NOMO-1 treated with DMSO at 0.1 percent for 48 hours (cell line): ENCODE data around the gene UBE2S.
"Not testable (repeated sequence)": the region's sequence is repeated elsewhere in the genome, so short reads cannot be mapped to it uniquely, and the experiment has no call there.

Experiments
- DNase-seq: peaks from one replicate; lab custom pipeline; 2025; ENCODE audit not compliant: unreplicated experiment; lab: John Stamatoyannopoulos, UW

Gene UBE2S

DNA sequence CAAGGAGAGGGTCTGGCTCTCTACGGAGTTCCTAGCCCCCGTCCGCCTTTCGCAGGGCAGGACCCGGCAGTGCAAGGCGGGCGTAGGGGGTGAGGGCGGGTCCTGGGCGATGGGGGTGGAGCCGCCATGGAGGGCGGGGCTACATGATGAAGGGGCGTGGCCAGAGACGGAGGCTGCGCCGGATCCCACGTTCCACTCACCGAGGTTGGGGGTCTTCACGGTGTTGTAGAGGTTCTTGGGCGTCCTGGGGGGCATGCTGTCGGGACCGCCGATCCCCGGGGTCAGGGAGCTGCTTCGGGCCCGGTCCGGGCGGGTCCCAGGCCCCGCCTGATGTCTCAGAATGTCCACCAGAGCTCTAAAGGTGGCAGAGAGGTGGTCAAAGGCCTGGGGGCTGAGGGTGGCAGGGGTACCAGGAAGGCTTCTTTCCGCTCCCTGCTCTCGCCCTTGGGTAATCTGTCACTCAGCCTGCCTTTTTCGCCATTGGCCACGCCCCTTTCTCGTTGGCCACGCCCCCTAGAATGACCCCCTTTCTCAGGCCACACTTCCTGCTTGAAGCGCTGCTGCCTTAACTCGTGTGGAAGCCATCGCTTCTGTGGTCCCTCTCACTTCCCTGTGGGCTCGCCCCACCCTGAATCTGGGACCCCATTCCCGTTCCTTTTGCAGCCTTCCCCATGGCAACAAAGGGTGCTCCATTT lies 33.0 kb upstream of the UBE2S start:
- peak; percentile 63 for DNase-seq

DNA sequence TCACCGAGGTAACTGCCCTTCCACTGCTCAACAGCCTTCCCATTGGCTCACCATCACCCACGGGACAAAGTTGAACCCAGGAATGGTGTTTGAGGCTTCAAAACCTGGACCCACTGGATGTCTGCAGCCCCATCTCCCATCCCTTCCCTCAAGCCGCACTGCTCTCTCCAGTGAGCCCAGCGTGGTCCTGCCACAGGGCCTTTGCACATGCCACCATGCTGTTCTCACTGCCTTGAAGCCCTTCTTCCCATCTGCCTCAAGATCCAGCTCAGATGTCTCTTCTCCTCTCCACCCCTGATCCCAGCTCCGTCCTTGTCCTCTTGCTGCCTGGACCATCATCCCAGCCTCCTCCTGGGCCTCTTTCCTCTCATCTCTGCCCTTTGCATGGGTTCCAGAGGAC lies 31.5 kb upstream of the UBE2S start:
- no peak for DNase-seq

DNA sequence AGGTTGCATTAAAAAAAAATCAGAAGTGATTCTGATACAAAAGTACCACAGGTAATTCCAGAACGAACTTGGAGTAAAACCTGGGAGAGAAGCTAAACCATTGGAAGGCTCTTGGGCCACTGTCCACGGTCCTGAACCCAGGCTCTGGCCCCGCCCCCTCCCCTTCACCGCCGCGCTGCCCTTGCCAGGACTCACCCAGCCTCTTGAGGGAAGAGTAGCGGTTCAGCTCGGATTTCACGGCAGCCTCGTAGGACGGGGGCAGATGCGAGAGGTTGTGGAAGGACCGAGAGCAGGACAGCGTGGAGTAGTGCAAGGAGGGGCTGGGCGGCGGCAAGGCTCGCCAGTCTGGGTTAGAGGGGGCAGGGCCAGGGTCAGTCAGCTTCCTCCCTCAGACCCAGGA lies 29.8 kb upstream of the UBE2S start:
- DNase-seq, result peak; percentile 15

DNA sequence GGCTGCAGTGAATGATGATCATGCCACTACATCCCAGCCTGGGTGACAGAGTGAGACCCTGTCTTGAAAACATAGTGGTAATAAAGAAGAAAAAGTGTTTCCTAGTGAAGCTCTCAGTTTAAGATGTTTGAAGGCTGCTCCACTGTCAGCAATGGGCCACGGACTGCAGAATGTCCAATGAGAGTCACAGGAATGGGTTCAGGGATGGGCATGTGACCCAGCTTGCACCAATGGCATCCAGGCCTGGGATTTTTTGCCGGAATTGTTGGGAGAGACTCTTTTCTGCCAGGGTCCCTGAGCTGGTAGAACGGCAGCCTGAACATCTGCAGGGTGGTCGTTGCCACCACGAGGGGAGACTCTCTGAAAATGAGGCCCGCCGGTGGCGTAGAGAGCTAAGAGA lies 29.3 kb upstream of the UBE2S start:
- DNase-seq, result no peak

DNA sequence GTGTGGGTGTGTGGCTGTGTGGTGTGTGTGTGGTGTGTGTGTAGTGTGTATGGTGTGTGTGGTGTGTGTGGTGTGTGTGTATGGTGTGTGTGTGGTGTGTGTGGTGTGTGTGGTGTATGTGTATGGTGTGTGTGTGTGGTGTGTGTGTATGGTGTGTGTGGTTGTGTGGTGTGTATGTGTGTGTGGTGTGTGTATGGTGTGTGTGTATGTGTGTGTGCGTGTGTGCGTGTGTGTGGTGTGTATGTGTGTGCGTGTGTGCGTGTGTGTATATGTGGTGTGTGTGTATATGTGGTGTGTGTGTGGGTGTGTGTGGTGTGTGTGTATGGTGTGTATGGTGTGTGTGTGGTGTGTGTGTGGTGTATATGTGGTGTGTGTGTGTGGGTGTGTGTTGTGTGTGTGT lies 27.4 kb upstream of the UBE2S start:
- no peak for DNase-seq

DNA sequence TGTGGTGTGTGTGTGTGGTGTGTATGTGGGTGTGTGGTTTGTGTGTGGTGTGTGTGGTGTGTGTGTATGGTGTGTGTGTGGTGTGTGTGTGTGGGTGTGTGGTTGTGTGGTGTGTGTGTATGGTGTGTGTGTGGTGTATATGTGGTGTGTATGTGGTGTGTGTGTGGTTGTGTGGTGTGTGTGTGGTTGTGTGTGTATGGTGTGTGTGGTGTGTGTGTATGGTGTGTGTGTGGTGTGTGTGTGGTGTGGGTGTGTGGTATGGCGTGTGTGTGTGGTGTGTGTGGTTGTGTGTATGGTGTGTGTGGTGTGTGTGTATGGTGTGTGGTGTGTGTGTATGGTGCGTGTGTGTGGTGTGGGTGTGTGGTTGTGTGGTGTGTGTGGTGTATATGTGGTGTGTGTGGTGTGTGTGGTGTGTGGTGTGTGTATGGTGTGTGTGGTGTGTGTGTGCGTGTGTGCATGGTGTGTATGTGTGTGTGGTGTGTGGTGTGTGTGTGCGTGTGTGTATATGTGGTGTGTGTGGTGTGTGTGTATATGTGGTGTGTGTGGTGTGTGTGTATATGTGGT lies 26.9 kb upstream of the UBE2S start:
- no peak for DNase-seq

DNA sequence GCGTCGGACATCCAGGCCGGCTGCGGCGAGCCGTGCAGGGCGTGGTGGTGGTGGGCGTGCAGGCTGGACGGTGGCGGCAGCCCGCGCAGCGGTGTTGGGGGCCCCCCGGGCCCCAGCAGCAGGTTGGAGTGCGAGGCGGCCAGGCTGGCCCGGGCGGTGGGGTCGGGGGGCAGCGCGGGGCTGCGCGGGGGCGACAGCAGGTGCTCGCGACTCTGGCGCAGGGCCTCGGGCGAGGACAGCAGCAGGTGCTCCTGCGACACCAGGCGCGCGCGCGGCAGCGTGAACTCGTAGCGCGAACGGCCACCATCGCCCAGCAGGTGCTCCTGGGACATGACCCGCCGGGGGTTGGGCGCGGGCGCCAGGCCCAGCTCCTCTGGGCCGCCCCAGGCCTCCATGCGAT lies 25.7 kb upstream of the UBE2S start:
- DNase-seq, result no peak

DNA sequence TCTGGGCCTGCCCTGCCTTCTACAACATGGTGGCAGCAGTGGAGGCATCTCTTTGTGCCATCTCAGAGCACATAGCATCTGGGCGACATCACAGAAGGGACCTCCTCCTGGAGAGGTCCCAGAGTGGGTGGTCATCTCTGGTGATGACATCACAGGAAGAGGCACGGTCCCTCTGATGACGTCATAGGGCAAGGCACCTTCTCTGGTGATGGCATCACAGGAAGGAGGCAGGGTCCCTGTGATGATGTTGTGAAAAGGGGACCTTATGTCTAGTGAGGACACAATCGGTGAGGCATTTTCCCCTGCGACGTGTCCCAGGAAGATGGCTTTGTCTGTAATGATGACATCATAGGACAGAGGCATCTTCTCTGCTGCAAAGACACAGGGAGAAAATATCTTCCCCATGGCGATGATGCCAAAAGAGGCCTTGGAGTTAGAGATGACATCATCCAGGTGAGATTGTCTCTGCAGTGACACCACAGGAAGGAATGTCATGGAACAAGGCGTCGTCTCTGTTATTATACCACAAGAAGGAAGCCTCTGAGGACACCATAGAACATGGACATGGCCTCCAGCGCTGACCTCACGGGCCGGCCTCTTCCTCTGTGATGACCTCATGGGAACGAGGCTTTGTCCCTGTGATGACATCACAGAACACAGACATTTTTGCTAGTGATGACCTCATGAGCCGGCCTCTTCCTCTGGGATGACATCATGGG lies 24.8 kb upstream of the UBE2S start:
- no peak for DNase-seq

DNA sequence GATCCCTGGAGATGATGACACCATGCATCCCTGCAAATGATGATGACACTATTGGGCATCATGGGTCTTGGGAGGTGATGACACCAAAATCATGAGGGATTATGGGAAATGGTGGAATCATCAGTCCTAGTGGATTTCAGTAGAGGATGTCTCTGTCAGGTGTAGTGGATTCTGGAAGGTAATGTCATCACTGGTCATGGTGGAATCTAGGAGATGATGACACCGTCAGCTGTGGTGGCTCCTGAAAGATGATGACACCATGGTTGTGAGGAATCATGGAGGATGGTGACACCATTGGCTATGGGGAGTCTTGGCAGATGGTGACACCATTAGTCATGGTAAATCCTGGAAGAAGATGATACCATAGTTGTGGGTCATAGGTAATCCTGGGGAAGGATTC lies 23.6 kb upstream of the UBE2S start:
- DNase-seq, result no peak

DNA sequence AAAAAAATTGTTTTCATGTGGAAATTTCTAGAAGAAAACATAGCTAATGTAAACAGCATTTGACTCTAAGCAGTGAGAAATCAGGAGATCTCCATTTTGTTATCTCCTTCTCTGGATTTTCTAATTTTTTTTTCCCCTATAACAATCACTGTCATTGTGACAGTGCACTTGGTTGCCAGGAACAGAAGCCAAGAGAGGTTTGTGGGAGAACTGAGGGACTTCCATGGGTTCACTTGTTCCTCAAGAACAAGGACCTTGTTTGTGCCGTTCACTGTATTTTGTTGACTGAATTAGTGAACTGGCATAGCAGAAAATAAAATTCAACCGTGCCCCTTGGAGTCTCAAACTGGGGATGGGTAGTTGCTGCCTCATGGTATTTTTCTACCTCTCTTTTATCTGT lies 18.5 kb upstream of the UBE2S start:
- no peak for DNase-seq

DNA sequence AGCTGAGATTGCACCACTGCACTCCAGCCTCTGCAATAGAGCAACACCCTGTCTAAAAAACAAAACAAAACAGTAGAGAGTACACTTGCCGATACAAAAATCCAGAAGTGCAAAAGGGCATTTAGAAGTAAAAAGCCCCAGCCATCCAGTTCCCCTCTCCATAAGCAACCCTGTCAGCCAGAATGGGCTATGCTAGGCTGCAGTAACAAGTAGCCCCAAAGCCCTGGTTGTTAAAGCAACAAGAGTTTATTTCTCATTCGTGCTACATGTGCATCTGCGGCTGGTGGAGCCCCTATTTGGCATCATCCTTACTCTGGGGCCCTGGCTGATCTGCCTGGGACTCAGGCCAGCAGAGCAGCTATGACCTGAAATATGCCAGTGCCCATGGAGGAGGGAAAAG lies 16.9 kb upstream of the UBE2S start:
- DNase-seq, result no peak

DNA sequence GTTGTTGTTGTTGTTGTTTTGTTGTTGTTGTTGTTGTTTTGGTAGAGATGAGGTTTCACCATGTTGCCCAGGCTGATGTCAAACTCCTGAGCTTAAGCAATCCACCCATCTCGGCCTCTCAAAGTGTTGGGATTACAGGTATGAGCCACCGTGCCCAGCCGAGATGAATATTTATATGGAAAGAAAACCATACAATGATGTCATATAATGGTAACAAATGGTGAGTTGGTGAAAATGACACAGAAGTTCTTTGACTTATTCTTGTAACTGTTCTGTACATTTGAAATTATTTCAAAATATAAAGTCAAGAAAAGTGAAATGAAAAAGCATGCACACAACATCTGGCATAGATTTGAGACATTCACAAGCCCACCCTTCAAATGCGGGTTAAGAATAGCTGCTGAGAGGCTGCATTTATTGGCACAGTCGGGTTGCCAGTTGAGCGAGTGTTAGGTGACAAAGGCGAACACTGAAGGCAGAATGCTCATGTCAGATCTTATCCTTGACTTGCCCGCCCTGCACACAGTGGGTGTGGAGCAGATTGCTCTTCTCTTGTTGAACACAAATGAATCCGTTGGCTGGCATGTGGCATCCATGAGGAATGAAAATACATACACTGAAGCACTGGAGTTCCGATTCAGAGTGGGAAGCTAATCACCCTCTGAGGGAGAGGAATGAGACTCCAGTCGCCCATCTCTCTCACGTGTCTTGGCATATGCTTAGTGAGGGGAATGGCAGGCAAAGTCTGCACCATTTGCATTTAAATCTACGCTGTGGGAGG lies 15.8 kb upstream of the UBE2S start:
- no peak for DNase-seq

DNA sequence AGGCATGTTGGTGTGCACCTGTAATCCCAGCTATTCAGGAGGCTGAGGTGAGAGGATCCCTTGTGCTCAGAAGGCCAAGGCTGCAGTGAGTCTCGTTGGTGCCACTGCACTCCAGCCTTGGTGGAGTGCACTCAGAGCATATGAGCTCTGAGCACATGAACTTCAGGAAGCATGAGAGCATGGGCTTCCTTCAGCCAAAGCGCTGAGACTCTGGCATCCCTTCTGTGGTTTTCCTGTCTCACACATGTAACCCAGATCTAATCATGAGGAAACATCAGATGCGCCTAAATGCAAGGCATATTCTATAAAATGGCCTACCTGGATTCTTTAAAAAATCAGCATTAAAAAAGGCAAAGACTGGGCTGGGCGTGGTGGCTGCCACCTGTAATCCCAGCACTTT lies 13.7 kb upstream of the UBE2S start:
- DNase-seq, result not testable (repeated sequence)

DNA sequence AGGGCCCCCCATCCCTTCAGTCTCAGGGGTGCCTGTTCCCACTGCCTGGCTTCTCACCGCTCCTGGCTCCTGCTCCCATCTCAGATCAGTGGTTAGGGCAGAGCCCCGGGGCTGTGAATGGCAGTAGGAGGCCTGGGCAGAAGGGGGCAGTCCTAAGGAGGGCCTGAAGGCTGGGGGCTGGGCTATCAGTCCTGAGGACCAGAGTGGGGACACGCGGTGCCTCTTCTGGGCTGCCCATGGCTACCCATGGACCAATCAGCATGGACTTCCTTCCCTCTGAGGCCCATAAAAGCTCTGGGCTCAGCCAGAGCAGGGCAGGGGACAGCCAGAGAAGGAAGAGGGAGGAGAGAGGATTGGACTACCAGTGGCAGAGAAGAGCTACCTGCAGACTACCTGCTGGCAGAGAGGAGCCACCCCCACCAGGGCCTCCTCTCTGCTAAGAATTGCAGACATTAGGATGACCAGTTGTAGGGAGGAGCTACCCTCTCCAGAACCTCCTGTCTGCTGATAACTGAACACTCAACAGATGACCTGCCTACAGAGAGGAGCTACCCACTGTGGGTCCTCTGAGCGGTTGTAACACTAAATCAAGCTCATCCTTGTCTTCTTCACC lies 12.1 kb upstream of the UBE2S start:
- no peak for DNase-seq

DNA sequence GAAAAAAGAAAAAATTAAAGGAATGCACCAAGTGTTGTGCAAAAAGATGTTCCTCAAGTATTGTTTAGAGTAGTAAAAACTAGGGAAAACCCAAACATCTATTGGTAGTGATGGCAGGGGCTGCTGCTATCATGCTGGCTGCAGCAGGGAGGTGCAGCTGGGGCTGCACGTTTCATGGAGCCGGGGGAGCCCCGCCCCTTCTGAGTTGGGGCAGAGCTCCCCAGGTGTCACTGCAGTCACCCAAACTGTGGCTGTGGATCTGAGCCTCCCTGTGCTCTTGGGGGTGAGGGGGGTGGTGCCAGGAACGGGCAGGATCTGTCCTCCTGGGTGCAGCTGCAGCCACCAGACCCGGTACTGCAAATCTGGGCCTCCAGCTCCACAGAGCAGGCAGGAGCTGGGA lies 11.5 kb upstream of the UBE2S start:
- DNase-seq, result no peak

DNA sequence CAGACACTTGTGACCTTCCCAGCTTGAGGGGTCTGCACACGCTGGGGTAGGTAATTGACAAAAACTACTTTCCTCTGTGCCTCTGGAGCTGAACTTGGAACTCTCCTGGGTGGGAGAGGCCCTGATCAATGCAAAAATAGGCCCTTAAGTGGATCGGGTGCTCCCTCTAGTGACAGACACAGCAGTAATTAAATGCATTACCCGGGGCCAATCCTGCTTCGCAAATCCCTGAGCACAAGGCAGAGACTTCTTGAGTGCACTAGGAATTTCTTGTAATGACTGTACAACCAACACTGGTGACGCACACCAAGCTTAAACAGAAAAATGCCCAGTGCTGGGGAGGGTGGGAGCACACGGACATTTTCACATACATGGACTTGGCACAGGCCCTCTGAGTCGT lies 10.6 kb upstream of the UBE2S start:
- DNase-seq, result peak; percentile 31

DNA sequence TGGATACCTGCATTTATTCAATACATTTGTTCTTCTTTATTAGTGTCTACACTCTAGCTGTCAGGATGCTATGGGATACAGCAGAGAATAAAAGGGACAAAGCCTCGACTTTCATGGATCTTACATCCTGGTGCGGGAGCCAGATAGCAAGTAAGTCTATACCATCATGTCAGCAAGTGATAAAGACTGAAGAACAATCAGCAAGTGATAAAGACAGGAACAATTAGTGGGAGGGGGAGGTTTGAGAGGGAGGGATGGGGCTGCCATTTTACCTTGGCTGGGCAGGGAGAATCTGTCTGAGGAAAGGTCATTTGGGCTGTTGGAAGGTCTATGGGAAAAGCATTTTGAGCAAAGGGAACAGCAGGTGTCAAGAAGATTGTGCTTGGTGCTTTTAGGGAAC lies 2.6 kb upstream of the UBE2S start:
- DNase-seq, result no peak

DNA sequence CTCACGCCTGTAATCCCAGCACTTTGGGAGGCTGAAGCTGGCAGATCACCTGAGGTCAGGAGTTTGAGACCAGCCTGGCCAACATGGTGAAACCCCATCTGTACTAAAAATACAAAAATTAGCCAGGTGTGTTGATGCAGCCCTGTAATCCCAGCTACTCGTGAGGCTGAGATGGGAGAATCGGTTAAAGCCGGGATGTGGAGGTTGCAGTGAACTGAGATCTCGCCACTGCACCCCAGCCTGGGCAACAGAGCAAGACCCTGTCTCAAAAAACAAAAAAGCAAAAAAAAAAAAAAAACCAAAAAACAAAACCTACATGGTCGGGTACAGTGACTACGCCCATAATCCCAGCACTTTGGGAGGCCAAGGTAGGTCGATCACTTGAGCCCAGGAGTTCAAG lies 1.6 kb upstream of the UBE2S start:
- DNase-seq, result not testable (repeated sequence)

DNA sequence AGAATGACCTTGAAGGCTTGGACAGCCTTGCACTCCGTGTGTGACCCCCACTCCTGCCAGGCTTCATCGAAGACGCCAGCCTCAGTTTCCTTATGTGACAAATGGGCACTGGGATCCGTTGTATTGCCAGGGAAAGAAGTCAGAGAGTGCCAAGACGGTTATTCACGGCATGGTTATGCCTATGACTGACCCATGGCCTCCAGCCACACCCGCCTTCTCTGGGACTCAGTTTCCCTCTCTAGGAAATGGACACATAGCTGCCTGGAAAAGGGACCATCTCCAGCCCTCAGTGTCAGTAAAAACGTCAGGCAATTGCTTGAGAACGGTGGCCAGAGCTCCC lies 915 bp upstream of the UBE2S start:
- no peak for DNase-seq

DNA sequence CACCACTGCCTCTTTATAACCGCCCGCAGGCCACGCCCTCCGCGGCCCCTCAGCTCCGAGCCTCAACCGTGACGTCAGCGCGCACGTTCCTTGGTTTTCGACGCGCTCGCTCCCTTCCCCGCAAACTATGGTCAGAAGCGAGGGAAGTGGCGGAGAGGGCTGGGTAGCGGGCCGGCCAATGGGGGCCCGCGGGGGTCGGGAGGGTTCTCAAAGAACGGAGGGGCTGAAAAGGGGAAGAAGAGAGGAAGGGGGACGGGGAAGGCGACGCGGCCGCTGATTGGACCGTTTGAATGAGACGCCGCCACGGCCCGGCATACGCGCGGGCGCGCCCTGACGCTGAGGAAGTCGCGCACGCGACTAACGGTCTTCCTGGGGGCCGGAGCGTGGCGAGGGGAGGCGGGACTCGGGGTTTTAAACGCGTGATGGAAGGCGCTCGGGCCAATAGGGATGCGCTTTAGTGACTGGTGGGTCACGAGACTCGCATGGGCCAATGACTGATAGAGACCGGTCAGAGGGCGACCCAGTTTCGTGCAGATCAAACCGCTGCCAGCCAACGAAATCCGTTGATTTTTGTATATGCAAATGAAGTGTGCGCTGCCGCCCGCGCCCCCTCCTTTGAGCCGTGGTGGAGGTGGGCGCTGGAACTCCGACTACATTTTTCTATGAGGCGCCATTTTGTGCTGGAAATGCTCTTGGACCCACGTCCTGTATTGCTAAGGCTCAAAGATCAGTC lies 378 bp upstream of the UBE2S start:
- peak; percentile 99 for DNase-seq
